Stimulated activated CD4-positive, alpha-beta T cell treated with anti-CD3 and anti-CD28 coated beads, Interleukin-12 subunit alpha, Interleukin-12 subunit beta, amount 100 ng/mL, for 24 hours (primary cell): ENCODE results near the gene TIMM10B.

ENCODE experiments used
- DNase-seq, 2 experiments: peaks; one replicate each; pipeline ENCODE4 v3.0.0-alpha.2; 2020; ENCODE audit warnings: low read depth in 2 of 2

TIMM10B gene

GRCh38 chr11:6481012-6481923 lies at the start of gene TIMM10B, which contains the start of gene ARFIP2:
TIMM10B (plus strand) TSS chr11:6481501; CDS start chr11:6481517, 16 bp downstream.
ARFIP2 (minus strand) TSS chr11:6481331; CDS start chr11:6480421, 910 bp downstream.
- peak; percentile 95 to 97 for DNase-seq

GRCh38 chr11:6431861-6432260 lies 49.4 kb upstream of the TIMM10B start:
- DNase-seq: no peak

- no peak for DNase-seq
These were observed 47.2 kb upstream of the TIMM10B start for GRCh38 chr11:6433998-6434660.

- no peak for DNase-seq
These were observed 43.9 kb upstream of the TIMM10B start for GRCh38 chr11:6437423-6437822.

- DNase-seq: no peak
These were observed 43.3 kb upstream of the TIMM10B start for GRCh38 chr11:6437993-6438392.

- DNase-seq: peak in 1 of 2 experiments; percentile 26
These were observed 42.2 kb upstream of the TIMM10B start for GRCh38 chr11:6438979-6439571.

GRCh38 chr11:6440906-6441358 lies 40.4 kb upstream of the TIMM10B start, which contains the start of gene HPX:
HPX (minus strand) TSS chr11:6440987; CDS start chr11:6440963, 24 bp downstream.
- DNase-seq: no peak

- no peak for DNase-seq
These were observed 38.9 kb upstream of the TIMM10B start for GRCh38 chr11:6442441-6442840.

GRCh38 chr11:6443269-6444003 lies 37.9 kb upstream of the TIMM10B start:
- DNase-seq: peak; percentile 11 to 46

- DNase-seq: no peak
These were observed 32.7 kb upstream of the TIMM10B start for GRCh38 chr11:6448574-6448973.

GRCh38 chr11:6452219-6452618 lies 29.1 kb upstream of the TIMM10B start:
- DNase-seq: no peak

GRCh38 chr11:6453152-6453551 lies 28.1 kb upstream of the TIMM10B start:
- DNase-seq: no peak

- no peak for DNase-seq
These were observed 26.2 kb upstream of the TIMM10B start for GRCh38 chr11:6455070-6455469.

- no peak for DNase-seq
These were observed 24.8 kb upstream of the TIMM10B start for GRCh38 chr11:6456361-6457073.

GRCh38 chr11:6457581-6458320 lies 23.6 kb upstream of the TIMM10B start:
- DNase-seq: no peak

GRCh38 chr11:6458352-6459098 lies 22.8 kb upstream of the TIMM10B start:
- no peak for DNase-seq

- DNase-seq: no peak
These were observed 22.2 kb upstream of the TIMM10B start for GRCh38 chr11:6459099-6459450.

- DNase-seq: no peak
These were observed 12.4 kb upstream of the TIMM10B start for GRCh38 chr11:6468712-6469495.

GRCh38 chr11:6469599-6469998 lies 11.7 kb upstream of the TIMM10B start:
- no peak for DNase-seq
